Activated naive CD4-positive, alpha-beta T cell treated with anti-CD3 and anti-CD28 coated beads, Interleukin-2, amount 50 U/mL, for 72 hours (primary cell): Measurements from ENCODE around the gene SLC6A15. TPM values are rescaled to one million over a fixed set of nuclear protein-coding genes. Genes with fewer than 3 reads are reported as not detected.

Experiments
- ATAC-seq, 2 donors: fragments of 150-1000 bp; cut with Tn5 transposase; 2 replicates each; pipeline ENCODE4 v1.10.0; 2021; ENCODE audit warnings: mild to moderate bottlenecking in 2 of 2, moderate library complexity in 2 of 2
- DNase-seq, 2 donors: peaks; one replicate each; pipeline ENCODE4 v3.0.0; 2021 to 2022; ENCODE audit warnings: low spot score in 2 of 2
- H3K27ac Mint-ChIP-seq, 2 donors: one replicate each; pipeline ENCODE4 v1.8.0; 2022; ENCODE audit warnings: mild to moderate bottlenecking in 2 of 2, mixed read lengths in 2 of 2
- H3K36me3 Mint-ChIP-seq, 2 donors: one replicate each; pipeline ENCODE4 v1.8.0; 2022; ENCODE audit warnings: mixed read lengths in 2 of 2
- H3K9me3 Mint-ChIP-seq, 2 donors: one replicate each; pipeline ENCODE4 v1.8.0; 2022; ENCODE audit warnings: mixed read lengths in 2 of 2
- total RNA-seq, 2 donors: library from RNA; stranded (reverse); gene quantifications; one replicate each; pipeline ENCODE4 v1.2.3, GENCODE V29; 2022

Gene SLC6A15
- total RNA-seq, 2 donors from 2014 or later: not detected

DNA sequence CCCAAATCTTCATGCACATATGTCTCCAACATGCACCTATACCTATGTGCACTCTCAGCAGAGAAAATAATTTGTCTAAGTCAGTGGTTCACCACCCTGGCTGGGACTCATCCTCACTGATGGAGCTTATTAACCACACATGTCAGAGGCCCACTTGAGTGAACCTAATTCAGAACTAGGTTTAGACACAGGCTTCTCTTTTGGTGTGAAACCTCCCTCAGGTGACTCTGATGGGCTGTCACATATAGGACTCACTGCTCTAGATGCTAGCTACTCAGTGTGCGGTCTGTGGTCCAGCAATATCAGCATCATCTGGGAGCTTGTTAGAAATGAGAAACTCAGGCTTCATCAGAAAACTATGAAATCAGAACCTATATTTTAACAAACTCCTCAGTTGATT is 85.7 kb downstream of the SLC6A15 start:
- no peak overlapping the region for H3K27ac Mint-ChIP-seq
- no peak for ATAC-seq

DNA sequence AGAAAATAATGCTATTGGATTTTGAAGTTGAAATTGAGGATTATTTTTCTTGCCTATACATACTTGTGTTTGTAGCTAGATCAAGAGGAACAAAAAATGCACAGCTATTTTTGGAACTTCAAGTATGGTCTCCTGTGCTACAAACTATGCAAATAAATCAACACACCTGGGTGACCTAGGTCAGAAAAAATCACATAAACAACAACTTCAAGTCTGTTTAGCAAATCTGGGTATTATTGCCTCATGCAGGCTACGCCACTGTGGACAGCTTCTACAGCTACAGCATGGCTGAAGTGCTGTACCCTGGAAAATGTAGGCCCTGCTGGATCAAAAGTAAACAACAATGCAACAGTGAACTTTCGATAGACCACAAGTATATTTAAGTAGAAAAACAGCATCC is 87.5 kb downstream of the SLC6A15 start:
- ATAC-seq: no peak
- DNase-seq: no peak
- H3K27ac Mint-ChIP-seq: no peak overlapping the region
- H3K9me3 Mint-ChIP-seq: no peaks in the 10 kb centered on the region
- H3K36me3 Mint-ChIP-seq: no peaks in the 10 kb centered on the region

More for the DNA sequence above, 85.7 kb downstream of the SLC6A15 start:
- H3K36me3 Mint-ChIP-seq: no peaks in the 10 kb centered on the region
- DNase-seq: no peak
- no peaks in the 10 kb centered on the region for H3K9me3 Mint-ChIP-seq

DNA sequence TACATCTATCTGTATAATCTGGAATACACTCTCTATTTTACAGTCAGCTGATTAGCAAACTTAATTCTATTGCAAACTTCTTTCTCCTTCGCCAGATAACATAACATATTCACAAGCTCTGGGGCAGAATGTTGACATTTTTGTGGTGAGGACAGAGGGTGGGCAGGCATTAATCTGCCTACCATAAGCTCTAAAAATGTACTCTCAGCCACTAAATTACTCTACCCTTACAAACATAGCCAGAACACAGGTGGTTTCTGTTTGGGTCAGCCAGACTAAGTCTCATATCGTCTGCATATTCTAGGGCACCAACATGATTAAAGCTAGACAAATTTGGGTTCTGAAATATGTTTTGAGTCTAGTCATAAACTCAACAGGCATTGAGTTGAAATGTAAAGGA is 90.1 kb downstream of the SLC6A15 start:
- DNase-seq (no peak), ATAC-seq (no peak)
- Mint-ChIP-seq H3K36me3 (no peaks in the 10 kb centered on the region), H3K27ac (no peak overlapping the region), H3K9me3 (no peaks in the 10 kb centered on the region)

DNA sequence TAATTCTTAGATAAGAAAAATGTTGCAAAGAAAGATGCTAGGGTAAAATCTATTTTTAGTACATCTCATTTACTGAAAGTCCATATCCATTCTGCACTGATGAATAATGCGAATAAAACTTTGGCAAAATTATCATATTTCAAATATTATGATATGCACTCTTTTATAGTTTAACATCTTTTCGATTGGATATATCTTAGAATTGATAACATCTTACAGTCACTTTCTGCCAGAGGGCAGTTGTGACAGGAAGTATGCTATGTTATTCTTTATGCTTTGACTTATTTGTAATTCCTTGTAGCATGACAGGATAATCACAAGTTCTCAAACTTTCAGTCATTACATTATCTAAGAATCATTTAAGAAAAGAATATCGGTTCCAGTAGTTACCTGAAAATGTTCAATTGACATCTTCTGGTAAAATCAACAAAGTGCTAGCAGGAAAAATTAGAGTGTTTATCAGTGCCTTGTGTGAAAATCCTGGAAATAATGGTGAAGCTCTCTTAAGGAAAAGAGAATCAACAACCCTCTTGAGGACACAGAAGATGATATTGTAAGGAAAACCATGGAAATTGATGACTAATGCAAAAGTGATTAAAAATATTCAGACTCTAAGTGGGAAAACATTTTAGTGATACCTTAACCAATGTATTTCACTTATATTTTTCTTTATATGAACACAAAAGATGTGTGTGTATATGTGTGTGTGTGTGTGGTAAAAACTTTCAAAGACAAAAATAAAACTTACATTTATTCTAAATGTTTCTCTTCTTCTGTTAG is 95.5 kb downstream of the SLC6A15 start:
- H3K9me3 Mint-ChIP-seq: no peaks in the 10 kb centered on the region
- H3K27ac Mint-ChIP-seq: no peak overlapping the region
- ATAC-seq (no peak), DNase-seq (no peak)
- no peaks in the 10 kb centered on the region for H3K36me3 Mint-ChIP-seq

DNA sequence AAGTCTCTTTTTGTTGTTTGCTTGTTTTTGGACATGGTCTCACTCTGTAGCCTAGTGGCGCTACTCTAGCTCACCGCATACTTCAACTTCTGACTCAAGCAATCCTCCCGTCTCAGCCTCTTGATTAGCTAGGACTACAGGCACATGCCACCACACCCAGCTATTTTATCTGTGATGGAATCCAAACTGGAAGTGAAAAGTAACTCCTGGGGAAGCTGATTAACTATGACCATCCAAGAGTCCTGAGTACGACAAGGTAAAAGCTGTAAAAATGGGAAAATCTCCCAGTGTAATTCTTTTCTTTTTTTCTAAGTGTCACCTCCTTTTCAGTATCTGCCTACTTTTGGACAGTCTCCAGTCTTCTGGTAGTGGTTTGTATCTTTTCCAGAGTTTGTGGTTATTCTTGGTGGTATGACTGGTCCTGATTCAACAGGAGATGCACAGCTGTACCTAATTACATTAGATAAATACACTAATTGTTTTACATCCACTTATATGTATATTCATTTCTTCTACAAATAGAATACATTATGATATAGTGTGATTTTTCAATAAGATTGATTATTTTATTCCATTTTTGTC is 97.8 kb downstream of the SLC6A15 start:
- Mint-ChIP-seq H3K9me3 (peaks cover 0 to 5% of the 10 kb centered on the region in 2 donors), H3K36me3 (no peaks in the 10 kb centered on the region), H3K27ac (no peak overlapping the region)
- DNase-seq (no peak), ATAC-seq (no peak)

DNA sequence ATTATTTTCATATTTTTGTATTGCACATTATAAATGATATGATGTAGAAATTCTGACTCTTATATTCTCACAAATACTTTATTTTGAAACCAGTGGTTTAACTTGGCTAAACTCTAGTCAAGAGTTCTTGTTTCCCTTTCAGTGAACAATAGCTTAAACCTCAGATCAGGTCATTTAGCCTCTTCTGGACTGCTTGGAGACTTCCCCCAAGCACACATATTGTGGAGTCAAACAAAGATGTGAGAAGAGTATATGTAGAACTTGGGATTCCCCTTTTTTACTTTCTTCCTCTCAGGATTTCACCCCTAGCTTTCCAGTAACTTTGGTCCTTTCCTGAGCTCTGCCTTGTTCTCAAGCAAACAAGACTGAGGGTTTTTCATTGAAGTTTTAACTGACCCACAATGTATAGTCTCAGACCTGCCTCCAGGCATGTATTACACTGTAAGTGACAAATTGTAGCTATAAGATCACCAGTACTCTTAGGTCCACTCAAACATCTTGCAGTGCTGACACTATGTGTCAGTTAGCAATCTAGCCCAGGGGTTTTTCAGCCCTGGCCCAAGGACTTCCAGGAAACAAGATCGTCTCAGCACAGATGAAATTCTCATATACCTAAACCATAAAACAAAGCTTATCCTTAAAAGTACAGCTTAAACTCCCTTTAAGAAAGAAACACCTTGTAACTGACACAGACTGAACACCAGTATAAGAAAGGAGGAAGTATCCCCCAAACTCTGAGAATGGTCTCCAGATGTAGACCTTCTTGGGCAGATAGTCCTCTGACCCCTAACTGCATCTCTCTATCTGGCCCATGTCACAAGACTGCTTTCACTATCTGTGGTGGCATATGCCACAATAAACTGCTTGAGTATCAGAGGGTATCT is 98.6 kb downstream of the SLC6A15 start:
- Mint-ChIP-seq H3K27ac (no peak overlapping the region), H3K36me3 (no peaks in the 10 kb centered on the region), H3K9me3 (peaks cover 0 to 5% of the 10 kb centered on the region in 2 donors)
- ATAC-seq (no peak), DNase-seq (no peak)

DNA sequence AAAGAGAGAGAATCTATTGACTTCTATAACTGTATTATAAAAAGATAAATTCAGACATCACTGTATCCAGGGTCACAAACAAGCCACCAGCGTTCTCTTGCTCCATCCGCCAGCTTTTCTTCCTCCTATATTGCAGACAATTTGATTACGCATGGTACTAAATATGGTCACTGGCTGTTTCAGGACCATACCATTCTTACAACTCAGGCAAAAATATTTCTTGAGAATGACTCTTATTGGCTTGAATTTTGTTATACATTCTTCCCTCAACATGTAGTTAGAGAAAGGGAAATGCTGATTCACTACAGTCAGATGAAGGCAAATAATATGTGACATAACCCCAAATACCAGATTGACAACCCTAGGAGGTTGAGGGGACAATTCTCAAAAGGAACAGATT is 101.3 kb downstream of the SLC6A15 start:
- DNase-seq: no peak
- no peak overlapping the region for H3K27ac Mint-ChIP-seq
- peaks cover 0 to 5% of the 10 kb centered on the region in 2 donors for H3K9me3 Mint-ChIP-seq
- ATAC-seq: no peak
- H3K36me3 Mint-ChIP-seq: no peaks in the 10 kb centered on the region

DNA sequence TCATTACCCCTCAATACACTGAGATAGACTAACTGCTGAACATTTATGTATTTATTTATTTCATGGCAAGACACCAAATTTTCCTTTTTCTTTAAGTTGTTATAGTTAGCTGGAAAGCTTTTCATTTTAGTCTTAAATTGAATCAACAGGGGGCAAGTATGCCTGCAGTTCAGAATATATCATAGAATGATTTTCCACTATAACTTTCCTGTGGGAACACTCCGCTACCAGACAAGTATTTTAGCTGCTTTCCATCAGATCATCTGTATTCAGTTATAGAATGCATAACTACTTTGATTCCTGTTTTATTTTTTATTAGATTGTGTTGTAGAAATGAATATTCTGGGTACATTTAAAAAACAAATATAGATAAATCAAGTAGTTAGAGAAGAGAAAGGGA is 102.0 kb downstream of the SLC6A15 start:
- DNase-seq: no peak
- Mint-ChIP-seq H3K27ac (no peak overlapping the region), H3K9me3 (peaks cover under 1 to 5% of the 10 kb centered on the region in 2 donors), H3K36me3 (no peaks in the 10 kb centered on the region)
- no peak for ATAC-seq

Other genes with a start within 250 kb of the SLC6A15 start
- not detected for gene TSPAN19, start 123.5 kb upstream of the SLC6A15 start, total RNA-seq
- gene LRRIQ1, start 123.6 kb upstream of the SLC6A15 start, total RNA-seq: not detected